ENCODE data around the gene ACAP3. TPM values are rescaled to one million over a fixed set of nuclear protein-coding genes. Genes with fewer than 3 reads are reported as not detected.

ACAP3 gene
- total and polyA plus RNA-seq, 7 experiments from 2014 or later, result 3.2 to 70.8 (median 55.1) TPM

GRCh38 chr1:1322418-1322817 lies 14.7 kb upstream of the ACAP3 start:
- Histone ChIP-seq H3K36me3 (ENCODE audit: control insufficient read depth in 2 of 3, insufficient read depth in 3 of 3, low read length in 3 of 3) (peaks cover 0 to 44% (median 0%) of the 10 kb centered on the region in 3 experiments), H3K27ac (ENCODE audit: low read depth, low read length) (no peak overlapping the region), H3K9me3 (ENCODE audit: control insufficient read depth in 2 of 3, low read length in 3 of 3) (no peaks in the 10 kb centered on the region), H3K4me3 (ENCODE audit: low read length) (no peak overlapping the region), H3K27me3 (ENCODE audit: control insufficient read depth in 2 of 2, insufficient read depth in 2 of 2, low read length in 2 of 2) (no peaks in the 10 kb centered on the region), H3K4me1 (ENCODE audit: control insufficient read depth in 2 of 2, insufficient read depth in 2 of 2, low read length in 2 of 2) (peaks cover 18 to 34% of the 10 kb centered on the region in 2 donors)
- Mint-ChIP-seq H3K4me1 (peaks cover 12 to 53% (median 32%) of the 10 kb centered on the region in 7 donors), H3K27me3 (no peaks in the 10 kb centered on the region), H3K9me3 (peaks cover 0 to 3% (median 0%) of the 10 kb centered on the region in 11 donors), H3K36me3 (peaks cover 0 to 3% (median 0%) of the 10 kb centered on the region in 5 donors), H3K27ac (peak overlapping the region in 8 of 9 donors; percentile 12 to 86 (median 72)), H3K4me3 (peak overlapping the region; percentile 77 to 95 (median 81))
- POLR2A ChIA-PET, result no interaction called here
- intact Hi-C loops (cut with micrococcal nuclease), result no loop called here
- DNase-seq (no peak), ATAC-seq (no peak)
- CTCF ChIA-PET, result no interaction called here

GRCh38 chr1:1321477-1321876 lies 13.7 kb upstream of the ACAP3 start:
- CTCF ChIA-PET, result interaction anchor here (0.7 to 0.9 kb wide), 2 partner anchors 9 to 16 kb away, joined by 3 read pairs; no protein-coding TSS in a partner anchor
- Histone ChIP-seq H3K4me3 (ENCODE audit: low read length) (no peak overlapping the region), H3K27me3 (ENCODE audit: control insufficient read depth in 2 of 2, insufficient read depth in 2 of 2, low read length in 2 of 2) (no peaks in the 10 kb centered on the region), H3K9me3 (ENCODE audit: control insufficient read depth in 2 of 3, low read length in 3 of 3) (no peaks in the 10 kb centered on the region), H3K27ac (ENCODE audit: low read depth, low read length) (peak overlapping the region; percentile 26), H3K4me1 (ENCODE audit: control insufficient read depth in 2 of 2, insufficient read depth in 2 of 2, low read length in 2 of 2) (peaks cover 18 to 30% of the 10 kb centered on the region in 2 donors), H3K36me3 (ENCODE audit: control insufficient read depth in 2 of 3, insufficient read depth in 3 of 3, low read length in 3 of 3) (peaks cover 0 to 40% (median 0%) of the 10 kb centered on the region in 3 experiments)
- ATAC-seq (no peak), DNase-seq (no peak)
- Mint-ChIP-seq H3K9me3 (peaks cover 0 to 3% (median 0%) of the 10 kb centered on the region in 11 donors), H3K4me1 (peaks cover 12 to 50% (median 31%) of the 10 kb centered on the region in 7 donors), H3K27ac (peak overlapping the region in 1 of 9 donors; percentile 51), H3K36me3 (peaks cover 0 to 5% (median 0%) of the 10 kb centered on the region in 5 donors), H3K4me3 (peak overlapping the region in 2 of 10 donors; percentile 4 to 92), H3K27me3 (no peaks in the 10 kb centered on the region)
- POLR2A ChIA-PET, result no interaction called here
- intact Hi-C loops (cut with micrococcal nuclease), result no loop called here

- peaks cover 13 to 24% of the 10 kb centered on the region in 2 donors for H3K4me1 ChIP-seq (ENCODE audit: control insufficient read depth in 2 of 2, insufficient read depth in 2 of 2, low read length in 2 of 2)
- H3K4me3 ChIP-seq (ENCODE audit: low read length), result no peak overlapping the region
- peaks cover 0 to 3% (median 0%) of the 10 kb centered on the region in 11 donors for H3K9me3 Mint-ChIP-seq
- no peaks in the 10 kb centered on the region for H3K27me3 Mint-ChIP-seq
- intact Hi-C loops (cut with micrococcal nuclease), result no loop called here
- H3K27me3 ChIP-seq (ENCODE audit: control insufficient read depth in 2 of 2, insufficient read depth in 2 of 2, low read length in 2 of 2), result no peaks in the 10 kb centered on the region
- H3K27ac Mint-ChIP-seq, result peak overlapping the region in 2 of 9 donors; percentile 51 to 57
- H3K36me3 ChIP-seq (ENCODE audit: control insufficient read depth in 2 of 3, insufficient read depth in 3 of 3, low read length in 3 of 3), result peaks cover 0 to 40% (median 0%) of the 10 kb centered on the region in 3 experiments
- DNase-seq, result no peak
- ChIA-PET POLR2A (no interaction called here), CTCF (interaction anchor here (0.7 to 0.9 kb wide), 2 partner anchors 10 to 15 kb away, joined by 3 read pairs; no protein-coding TSS in a partner anchor)
- H3K4me1 Mint-ChIP-seq, result peaks cover 12 to 44% (median 26%) of the 10 kb centered on the region in 7 donors
- peak overlapping the region in 1 of 10 donors; percentile 4 for H3K4me3 Mint-ChIP-seq
- no peak for ATAC-seq
- H3K36me3 Mint-ChIP-seq, result peaks cover 0 to 4% (median 0%) of the 10 kb centered on the region in 5 donors
- no peaks in the 10 kb centered on the region for H3K9me3 ChIP-seq (ENCODE audit: control insufficient read depth in 2 of 3, low read length in 3 of 3)
- peak overlapping the region; percentile 7 for H3K27ac ChIP-seq (ENCODE audit: low read depth, low read length)
These were observed 13.1 kb upstream of the ACAP3 start for GRCh38 chr1:1320666-1321448.

GRCh38 chr1:1319646-1319941 lies 11.9 kb upstream of the ACAP3 start:
- Mint-ChIP-seq H3K4me1 (peaks cover 12 to 38% (median 26%) of the 10 kb centered on the region in 7 donors), H3K9me3 (peaks cover 0 to 3% (median 0%) of the 10 kb centered on the region in 11 donors), H3K27ac (peak overlapping the region in 4 of 9 donors; percentile 36 to 72 (median 54)), H3K4me3 (peak overlapping the region in 2 of 10 donors; percentile 42 to 48), H3K27me3 (no peaks in the 10 kb centered on the region), H3K36me3 (peaks cover 0 to 4% (median 0%) of the 10 kb centered on the region in 5 donors)
- Histone ChIP-seq H3K36me3 (ENCODE audit: control insufficient read depth in 2 of 3, insufficient read depth in 3 of 3, low read length in 3 of 3) (peaks cover 0 to 47% (median 0%) of the 10 kb centered on the region in 3 experiments), H3K9me3 (ENCODE audit: control insufficient read depth in 2 of 3, low read length in 3 of 3) (no peaks in the 10 kb centered on the region), H3K4me1 (ENCODE audit: control insufficient read depth in 2 of 2, insufficient read depth in 2 of 2, low read length in 2 of 2) (peaks cover 6 to 15% of the 10 kb centered on the region in 2 donors), H3K27ac (ENCODE audit: low read depth, low read length) (peak overlapping the region; percentile 14), H3K4me3 (ENCODE audit: low read length) (no peak overlapping the region), H3K27me3 (ENCODE audit: control insufficient read depth in 2 of 2, insufficient read depth in 2 of 2, low read length in 2 of 2) (no peaks in the 10 kb centered on the region)
- ChIA-PET POLR2A (interaction anchor here (1.6 kb wide), 1 partner anchor 10 kb away, joined by 3 read pairs; no protein-coding TSS in a partner anchor), CTCF (no interaction called here)
- ATAC-seq (no peak), DNase-seq (no peak)
- intact Hi-C loops (cut with micrococcal nuclease), result no loop called here

- Histone ChIP-seq H3K27me3 (ENCODE audit: control insufficient read depth in 2 of 2, insufficient read depth in 2 of 2, low read length in 2 of 2) (no peaks in the 10 kb centered on the region), H3K36me3 (ENCODE audit: control insufficient read depth in 2 of 3, insufficient read depth in 3 of 3, low read length in 3 of 3) (peaks cover 0 to 49% (median 3%) of the 10 kb centered on the region in 3 experiments), H3K4me1 (ENCODE audit: control insufficient read depth in 2 of 2, insufficient read depth in 2 of 2, low read length in 2 of 2) (peaks cover 6 to 15% of the 10 kb centered on the region in 2 donors), H3K4me3 (ENCODE audit: low read length) (no peak overlapping the region), H3K27ac (ENCODE audit: low read depth, low read length) (no peak overlapping the region), H3K9me3 (ENCODE audit: control insufficient read depth in 2 of 3, low read length in 3 of 3) (no peaks in the 10 kb centered on the region)
- peaks cover 12 to 37% (median 24%) of the 10 kb centered on the region in 7 donors for H3K4me1 Mint-ChIP-seq
- peak overlapping the region in 3 of 9 donors; percentile 36 to 65 (median 43) for H3K27ac Mint-ChIP-seq
- H3K36me3 Mint-ChIP-seq, result peaks cover 0 to 4% (median 0%) of the 10 kb centered on the region in 5 donors
- intact Hi-C loops (cut with micrococcal nuclease), result no loop called here
- ChIA-PET POLR2A (interaction anchor here (1.6 kb wide), 1 partner anchor 9 kb away, joined by 3 read pairs; no protein-coding TSS in a partner anchor), CTCF (no interaction called here)
- peaks cover 0 to 3% (median 0%) of the 10 kb centered on the region in 11 donors for H3K9me3 Mint-ChIP-seq
- no peak for DNase-seq
- peak overlapping the region in 1 of 10 donors; percentile 34 for H3K4me3 Mint-ChIP-seq
- no peak for ATAC-seq
- H3K27me3 Mint-ChIP-seq, result no peaks in the 10 kb centered on the region
These were observed 11.3 kb upstream of the ACAP3 start for GRCh38 chr1:1318777-1319645.

- no peak for ATAC-seq
- H3K4me3 Mint-ChIP-seq, result no peak overlapping the region
These were observed 10.5 kb upstream of the ACAP3 start for GRCh38 chr1:1318131-1318652.

More at GRCh38 chr1:1318131-1318652, 10.5 kb upstream of the ACAP3 start:
- Mint-ChIP-seq H3K36me3 (peaks cover 0 to 4% (median 2%) of the 10 kb centered on the region in 5 donors), H3K27me3 (no peaks in the 10 kb centered on the region), H3K9me3 (peaks cover 0 to 3% (median 0%) of the 10 kb centered on the region in 11 donors), H3K4me1 (peaks cover 6 to 31% (median 19%) of the 10 kb centered on the region in 7 donors), H3K27ac (no peak overlapping the region)
- DNase-seq, result no peak
- H3K9me3 ChIP-seq (ENCODE audit: control insufficient read depth in 2 of 3, low read length in 3 of 3), result no peaks in the 10 kb centered on the region
- peaks cover 2 to 11% of the 10 kb centered on the region in 2 donors for H3K4me1 ChIP-seq (ENCODE audit: control insufficient read depth in 2 of 2, insufficient read depth in 2 of 2, low read length in 2 of 2)
- CTCF ChIA-PET, result no interaction called here
- peaks cover 0 to 57% (median 4%) of the 10 kb centered on the region in 3 experiments for H3K36me3 ChIP-seq (ENCODE audit: control insufficient read depth in 2 of 3, insufficient read depth in 3 of 3, low read length in 3 of 3)
- no peak overlapping the region for H3K4me3 ChIP-seq (ENCODE audit: low read length)
- POLR2A ChIA-PET, result no interaction called here
- intact Hi-C loops (cut with micrococcal nuclease), result no loop called here
- H3K27ac ChIP-seq (ENCODE audit: low read depth, low read length), result no peak overlapping the region
- H3K27me3 ChIP-seq (ENCODE audit: control insufficient read depth in 2 of 2, insufficient read depth in 2 of 2, low read length in 2 of 2), result no peaks in the 10 kb centered on the region
